Kidney capillary endothelial cell (primary cell): ENCODE results near the gene ARTN.

Source experiments
- DNase-seq: peaks from one replicate; pipeline ENCODE4 v3.0.0-alpha.2; 2018; ENCODE audit warnings: low spot score

The ARTN gene

GRCh38 chr1:43924516-43924915, 9.1 kb upstream of the ARTN start:
- no peak for DNase-seq

- DNase-seq = no peak
Observed at GRCh38 chr1:43925846-43926245, 7.8 kb upstream of the ARTN start.

- DNase-seq = no peak
Observed at GRCh38 chr1:43930168-43930948, 3.2 kb upstream of the ARTN start.

DNA sequence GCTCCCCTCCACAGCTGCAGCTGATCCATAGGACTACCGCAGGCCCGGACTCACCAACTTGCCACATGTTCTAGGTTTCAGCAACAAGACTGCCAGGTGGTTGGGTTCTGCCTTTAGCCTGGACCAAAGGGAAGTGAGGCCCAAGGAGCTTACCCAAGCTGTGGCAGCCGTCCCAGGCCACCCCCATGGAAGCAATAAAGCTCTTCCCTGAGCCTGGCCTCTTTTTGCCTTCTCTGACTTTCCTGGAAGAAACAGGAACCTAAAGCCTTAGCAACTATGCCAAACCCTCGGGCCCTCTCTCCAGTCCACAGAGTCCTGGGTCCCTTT, 2.7 kb upstream of the ARTN start:
- no peak for DNase-seq

- no peak for DNase-seq
Observed at GRCh38 chr1:43931711-43932660, 1.6 kb upstream of the ARTN start.

DNA sequence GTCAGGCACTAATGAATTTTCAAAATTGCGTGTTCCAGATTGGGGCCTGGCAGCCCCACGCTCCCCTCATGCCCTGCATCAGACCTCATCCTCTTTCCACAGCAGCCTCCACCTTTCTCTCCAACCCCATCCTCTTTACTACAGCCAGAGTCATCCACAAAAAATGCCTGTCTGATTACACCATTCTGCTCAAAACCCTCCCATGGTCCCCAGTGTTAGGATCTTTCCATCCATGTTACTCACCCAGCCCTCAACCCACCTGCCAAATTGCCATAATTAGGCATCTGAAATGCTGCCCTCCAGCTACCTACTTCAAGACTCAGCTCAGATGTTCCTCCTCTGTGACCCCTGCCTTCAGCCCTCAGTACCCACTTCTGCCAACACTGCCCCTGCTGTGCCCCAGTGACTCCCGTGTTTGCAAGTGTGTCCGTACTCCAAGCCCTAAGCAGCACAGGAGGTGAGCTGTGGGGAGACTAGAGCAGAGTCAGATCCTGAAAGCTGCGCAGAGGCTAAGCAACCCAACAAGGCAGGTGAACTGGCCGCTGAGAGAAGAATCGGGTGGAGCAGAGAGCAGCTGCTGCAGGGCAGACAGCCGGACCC, 715 bp upstream of the ARTN start:
- no peak for DNase-seq

DNA sequence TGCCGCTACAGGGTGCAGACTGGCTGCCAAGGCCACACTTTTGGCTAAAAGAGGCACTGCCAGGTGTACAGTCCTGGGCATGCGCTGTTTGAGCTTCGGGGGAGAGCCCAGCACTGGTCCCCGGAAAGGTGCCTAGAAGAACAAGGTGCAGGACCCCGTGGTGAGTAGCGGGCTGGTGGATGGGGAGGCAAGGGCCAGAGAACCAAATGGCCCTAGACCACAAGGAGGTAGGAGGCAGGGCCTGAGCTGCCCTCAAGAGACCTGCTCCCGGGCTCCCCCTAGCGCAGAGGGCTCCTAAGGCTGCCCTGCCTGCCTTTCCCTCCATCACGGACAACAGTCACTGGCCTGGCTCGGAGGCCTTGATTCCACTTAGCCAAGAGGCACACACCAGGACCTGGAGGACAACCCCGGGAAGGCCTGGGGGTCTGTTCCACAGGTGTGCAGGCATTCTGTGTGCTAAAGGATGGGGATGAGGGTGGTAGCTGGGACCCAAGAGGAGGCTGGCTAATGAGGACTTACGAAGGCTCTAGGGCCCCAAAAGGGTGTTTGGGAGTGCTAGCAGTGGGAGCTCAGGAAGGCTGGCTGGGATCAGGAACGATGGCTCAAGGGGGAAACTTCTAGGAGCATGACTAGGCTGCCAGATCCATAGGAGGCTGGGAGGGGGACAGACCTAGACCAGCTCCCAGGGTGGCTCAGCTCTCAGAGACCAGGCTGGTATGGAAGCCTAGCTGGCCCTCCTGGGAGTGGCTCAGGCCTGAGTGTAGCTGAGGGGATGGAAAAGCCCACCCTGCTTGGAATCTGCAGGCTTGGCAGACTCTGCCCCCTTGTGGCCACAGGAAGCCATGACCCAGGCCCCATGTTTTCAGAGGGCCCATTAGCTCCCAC, 742 bp downstream of the ARTN start:
- no peak for DNase-seq

DNA sequence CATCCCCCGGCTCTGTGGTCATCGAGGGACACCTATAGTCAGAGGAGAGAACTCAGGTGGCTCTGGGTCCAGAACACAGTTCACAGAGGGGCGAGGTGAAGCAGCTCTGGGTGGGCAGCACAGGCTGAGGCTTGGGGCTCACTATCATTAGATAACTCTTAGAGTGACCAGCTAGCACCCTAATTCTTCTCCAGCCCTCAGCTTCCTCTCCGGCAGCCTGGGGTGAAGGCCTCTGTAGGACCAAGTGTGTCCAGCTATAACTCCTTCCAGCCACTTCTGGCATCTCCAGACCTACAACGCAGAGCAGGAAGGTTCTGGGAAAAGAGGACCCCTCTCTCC, 1.4 kb downstream of the ARTN start:
- no peak for DNase-seq

DNA sequence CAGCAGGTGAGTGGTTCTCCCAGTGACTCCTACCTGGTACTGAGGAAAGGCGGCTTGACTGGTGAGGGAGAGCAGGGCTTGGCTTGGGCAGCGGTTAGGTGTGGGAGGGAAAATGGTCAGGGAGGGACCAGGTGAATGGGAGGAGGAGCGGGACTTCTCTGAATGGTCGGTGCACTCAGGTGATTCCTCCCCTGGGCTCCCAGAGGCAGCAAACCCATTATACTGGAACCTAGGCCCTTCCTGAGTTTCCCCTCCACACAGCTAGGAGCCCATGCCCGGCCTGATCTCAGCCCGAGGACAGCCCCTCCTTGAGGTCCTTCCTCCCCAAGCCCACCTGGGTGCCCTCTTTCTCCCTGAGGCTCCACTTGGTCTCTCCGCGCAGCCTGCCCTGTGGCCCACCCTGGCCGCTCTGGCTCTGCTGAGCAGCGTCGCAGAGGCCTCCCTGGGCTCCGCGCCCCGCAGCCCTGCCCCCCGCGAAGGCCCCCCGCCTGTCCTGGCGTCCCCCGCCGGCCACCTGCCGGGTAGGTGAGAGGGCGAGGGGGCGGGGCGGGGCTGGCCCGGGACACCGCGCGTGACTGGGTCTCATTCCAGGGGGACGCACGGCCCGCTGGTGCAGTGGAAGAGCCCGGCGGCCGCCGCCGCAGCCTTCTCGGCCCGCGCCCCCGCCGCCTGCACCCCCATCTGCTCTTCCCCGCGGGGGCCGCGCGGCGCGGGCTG, 2.3 kb downstream of the ARTN start:
- no peak for DNase-seq

GRCh38 chr1:43936431-43937151, 3.0 kb downstream of the ARTN start:
- DNase-seq = no peak

DNA sequence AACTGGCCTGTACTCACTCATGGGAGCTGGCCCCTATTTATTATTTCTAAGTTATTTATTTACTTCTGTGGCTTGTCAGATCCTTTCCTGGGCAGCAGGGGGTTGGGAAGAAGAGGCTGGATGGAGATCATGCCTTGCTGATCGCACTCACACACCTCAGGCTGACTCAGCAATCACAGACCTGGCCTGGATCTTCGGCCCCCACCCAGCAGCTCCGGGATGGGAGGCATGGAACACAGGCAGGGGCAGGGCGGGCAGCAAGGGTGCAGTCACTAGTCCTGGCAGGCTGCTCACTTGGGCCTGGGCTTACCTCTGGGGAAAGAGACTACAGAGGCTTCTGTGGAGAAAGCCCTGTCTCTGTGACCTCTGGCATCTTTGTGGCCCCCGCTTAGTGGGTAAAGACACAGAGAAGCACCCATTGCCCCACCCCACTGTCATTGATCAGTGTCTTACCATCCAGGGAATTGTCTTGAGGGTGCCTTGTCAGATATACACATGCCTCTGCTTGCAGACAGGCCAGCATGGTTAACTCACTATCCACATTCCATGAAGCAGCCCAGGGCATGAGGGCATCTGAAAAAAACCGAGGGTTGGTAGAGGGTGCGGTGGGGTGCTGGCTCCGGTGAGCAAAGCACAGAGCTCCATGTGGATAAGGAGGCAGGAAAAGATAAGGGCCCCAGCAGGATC, 3.7 kb downstream of the ARTN start:
- no peak for DNase-seq

DNA sequence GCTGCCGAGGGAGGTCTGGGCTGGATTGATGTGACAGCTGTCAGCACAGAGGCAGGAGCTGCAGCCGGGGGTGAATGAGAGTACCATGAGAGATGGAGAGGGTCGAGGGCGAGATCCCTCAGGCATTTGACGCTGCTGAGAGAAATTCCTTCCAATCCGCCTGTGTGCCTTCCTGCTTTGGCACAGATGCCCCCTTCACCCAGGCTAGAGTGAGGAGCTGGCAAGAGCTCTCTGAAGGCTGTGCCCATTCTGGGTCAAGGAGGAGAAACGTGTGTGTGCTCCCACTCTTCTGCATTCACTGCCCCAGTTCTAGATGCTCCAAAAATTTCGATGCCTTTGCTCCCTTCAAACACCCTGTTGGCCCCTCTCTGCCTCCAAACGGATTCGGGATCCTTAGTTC, 4.8 kb downstream of the ARTN start:
- no peak for DNase-seq

DNA sequence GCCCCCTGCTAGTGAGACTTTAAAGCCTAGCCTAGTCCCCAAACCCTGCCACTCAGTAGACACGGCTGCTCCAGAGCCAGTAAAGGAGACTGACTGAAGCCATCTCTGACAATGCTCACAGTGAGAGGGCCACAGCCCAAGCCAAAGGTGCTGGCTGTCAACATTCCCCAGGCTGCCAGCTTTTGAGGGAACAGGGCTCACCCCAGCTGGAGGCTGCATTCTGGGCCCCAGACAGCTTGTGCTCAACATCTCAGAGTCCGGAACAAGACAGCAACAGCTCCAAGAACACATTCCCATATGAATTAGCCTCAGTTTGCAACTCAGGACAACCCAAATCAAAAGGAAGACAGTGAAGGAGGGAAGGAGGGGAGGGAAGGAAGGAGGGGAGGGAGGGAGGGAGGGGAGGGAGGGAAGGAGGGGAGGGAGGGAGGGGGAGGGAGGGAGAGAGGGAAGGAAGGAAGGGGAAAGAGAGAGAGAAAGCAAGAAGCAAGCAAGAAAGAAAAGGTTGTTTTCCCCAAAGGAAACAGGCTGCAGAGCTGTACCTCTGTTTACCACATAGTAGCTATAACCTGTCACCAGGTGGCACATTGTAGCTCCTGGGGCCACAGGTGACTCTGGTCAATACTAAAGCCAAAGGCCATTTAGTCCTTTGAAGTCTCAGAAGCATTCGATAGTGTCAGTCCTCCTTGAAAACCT, 5.4 kb downstream of the ARTN start:
- DNase-seq = no peak

DNA sequence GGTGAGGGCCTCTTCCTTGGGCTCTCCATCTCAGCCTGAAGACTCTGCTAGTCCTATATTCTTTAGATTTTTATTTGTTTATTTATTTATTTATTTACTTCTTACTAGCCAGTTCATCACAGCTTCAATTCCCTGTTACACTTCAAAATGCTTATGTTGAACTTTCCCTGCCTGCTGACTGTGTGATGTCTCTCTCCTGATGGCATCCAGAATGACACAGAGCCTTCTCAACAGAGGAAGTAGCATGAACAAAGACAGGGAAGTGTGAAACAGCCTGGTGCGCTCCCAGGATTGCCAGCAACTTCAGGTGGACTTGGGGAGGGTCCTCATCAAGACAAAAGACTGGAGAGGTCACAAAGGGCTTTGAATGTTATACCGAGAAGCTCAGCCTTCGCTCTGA, 8.8 kb downstream of the ARTN start:
- DNase-seq = no peak

GRCh38 chr1:43944860-43945259, 11.3 kb downstream of the ARTN start:
- no peak for DNase-seq

DNA sequence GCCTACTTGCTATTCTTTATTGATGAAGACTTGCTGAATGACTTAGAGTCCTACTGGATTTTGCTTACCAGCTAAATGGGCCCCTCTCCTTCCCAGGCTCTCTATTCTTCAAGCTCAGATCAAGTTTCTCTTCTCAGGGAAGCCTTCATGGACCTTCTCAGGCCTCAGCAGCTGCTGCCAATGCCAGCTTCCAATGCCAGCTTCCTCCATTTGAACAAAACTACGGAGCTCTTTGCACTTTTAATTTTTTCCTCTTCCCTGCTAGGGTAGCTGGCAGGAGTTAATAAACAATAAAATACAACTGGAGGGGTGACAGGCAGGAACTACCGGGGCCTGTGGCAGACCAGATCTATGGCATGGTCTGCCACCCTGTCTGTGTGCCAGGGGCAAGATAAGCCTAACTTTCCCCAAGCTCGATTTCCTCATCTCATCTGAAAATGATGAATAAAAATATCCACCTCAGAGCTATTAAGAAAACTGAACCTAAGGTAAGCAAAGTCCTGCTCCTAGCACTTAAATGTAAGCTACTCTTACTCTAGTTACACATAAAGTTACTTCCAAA, 12.2 kb downstream of the ARTN start:
- DNase-seq = no peak

- DNase-seq = peak; percentile 93
Observed at GRCh38 chr1:43946236-43947060, 12.8 kb downstream of the ARTN start, which contains the start of gene IPO13. Gene IPO13, plus strand, starts transcription at chr1:43946950. Its CDS starts 651 bp downstream, at chr1:43947601.
